DND-41 (cell line): Measurements from ENCODE around the gene LTA4H.

Experiments
- ATAC-seq: fragments of 200-7000 bp; cut with Tn5 transposase; 3 replicates; pipeline ENCODE4 v1.9.1; 2021; ENCODE audit warnings: low read depth; ENCODE audit not compliant: insufficient read depth
- DNase-seq: peaks from one replicate; pipeline ENCODE4 v3.0.0-alpha.2; 2020
- H2AFZ ChIP-seq: 2 replicates; pipeline ENCODE4 v1.6.0; 2012; ENCODE audit warnings: low read depth, low read length
- H3K27ac ChIP-seq: 2 replicates; pipeline ENCODE4 v1.5.1; 2012; ENCODE audit warnings: low read length, inconsistent platforms
- H3K27me3 ChIP-seq: fragments of 200-600 bp; sonication (generic); 2 replicates; pipeline ENCODE4 v1.6.0; 2012; ENCODE audit warnings: low read length, mild to moderate bottlenecking, inconsistent platforms; ENCODE audit not compliant: insufficient read depth, poor library complexity
- H3K36me3 ChIP-seq: 2 replicates; pipeline ENCODE4 v1.5.1; 2012; ENCODE audit warnings: low read length, inconsistent platforms; ENCODE audit not compliant: insufficient read depth
- H3K4me1 ChIP-seq: 2 replicates; pipeline ENCODE4 v1.5.1; 2012; ENCODE audit warnings: mild to moderate bottlenecking, low read length; ENCODE audit not compliant: insufficient read depth
- H3K4me2 ChIP-seq: 2 replicates; pipeline ENCODE4 v1.6.0; 2012; ENCODE audit warnings: mild to moderate bottlenecking, moderate library complexity, low read length, inconsistent platforms; ENCODE audit not compliant: insufficient read depth
- H3K4me3 ChIP-seq, 2 experiments: fragments of 200-600 bp in 1 of 2; shearing (Covaris generic) in 1 of 2; 2 replicates each; pipeline ENCODE4 v1.5.1; 2012 to 2016; ENCODE audit warnings: inconsistent platforms in 2 of 2, low read length in 2 of 2, mild to moderate bottlenecking in 2 of 2, low read depth in 1 of 2, moderate library complexity in 1 of 2
- H3K79me2 ChIP-seq: 2 replicates; pipeline ENCODE4 v1.6.0; 2012; ENCODE audit warnings: low read length, inconsistent platforms; ENCODE audit not compliant: insufficient read depth
- H3K9ac ChIP-seq: 2 replicates; pipeline ENCODE4 v1.6.0; 2012; ENCODE audit warnings: low read depth, mild to moderate bottlenecking, inconsistent platforms, low read length, moderate library complexity
- H3K9me3 ChIP-seq: 2 replicates; pipeline ENCODE4 v1.5.1; 2012; ENCODE audit warnings: low read length, moderate library complexity, mild to moderate bottlenecking, inconsistent platforms; ENCODE audit not compliant: insufficient read depth, severe bottlenecking
- H4K20me1 ChIP-seq: 2 replicates; pipeline ENCODE4 v1.6.0; 2012; ENCODE audit warnings: low read length; ENCODE audit not compliant: insufficient read depth
- CTCF ChIP-seq: IDR thresholded peaks from 2 replicates; pipeline ENCODE4 v1.5.1; 2012; ENCODE audit warnings: borderline replicate concordance, low read length, moderate library complexity, mild to moderate bottlenecking; ENCODE audit not compliant: poor library complexity, severe bottlenecking; ENCODE audit errors: extremely low read depth
- EZH2 ChIP-seq: IDR thresholded peaks from 3 replicates; pipeline ENCODE4 v1.6.1; 2012; ENCODE audit warnings: borderline replicate concordance, low read depth, mild to moderate bottlenecking, moderate library complexity, low read length, inconsistent platforms; ENCODE audit not compliant: severe bottlenecking

The LTA4H gene

GRCh38 chr12:96056646-96057455, 21.5 kb upstream of the LTA4H start:
- H3K4me1 ChIP-seq, result no peaks in the 10 kb centered on the region
- no peak for TF ChIP-seq CTCF
- TF ChIP-seq EZH2, result no peak
- H3K9ac ChIP-seq, result no peak overlapping the region
- H3K36me3 ChIP-seq, result no peaks in the 10 kb centered on the region
- H3K9me3 ChIP-seq, result no peaks in the 10 kb centered on the region
- H3K27ac ChIP-seq, result no peak overlapping the region
- no peaks in the 10 kb centered on the region for H3K79me2 ChIP-seq
- no peak overlapping the region for H3K4me3 ChIP-seq
- H3K4me2 ChIP-seq, result no peak overlapping the region
- no peak overlapping the region for H2AFZ ChIP-seq
- no peaks in the 10 kb centered on the region for H4K20me1 ChIP-seq
- ATAC-seq (no peak), DNase-seq (no peak)
- H3K27me3 ChIP-seq, result no peaks in the 10 kb centered on the region

- no peak for DNase-seq
Observed at GRCh38 chr12:96054244-96054610, 18.8 kb upstream of the LTA4H start.

GRCh38 chr12:96053476-96054243, 18.3 kb upstream of the LTA4H start:
- no peak overlapping the region for H3K4me3 ChIP-seq
- H3K36me3 ChIP-seq, result no peaks in the 10 kb centered on the region
- H4K20me1 ChIP-seq, result no peaks in the 10 kb centered on the region
- H3K27ac ChIP-seq, result no peak overlapping the region
- H3K9me3 ChIP-seq, result no peaks in the 10 kb centered on the region
- TF ChIP-seq CTCF (no peak), EZH2 (no peak)
- H3K27me3 ChIP-seq, result no peaks in the 10 kb centered on the region
- no peak for DNase-seq
- H3K9ac ChIP-seq, result no peak overlapping the region
- H3K4me2 ChIP-seq, result no peak overlapping the region
- no peak overlapping the region for H2AFZ ChIP-seq
- H3K79me2 ChIP-seq, result no peaks in the 10 kb centered on the region
- no peak for ATAC-seq
- H3K4me1 ChIP-seq, result no peaks in the 10 kb centered on the region

More at GRCh38 chr12:96054244-96054610, 18.8 kb upstream of the LTA4H start:
- Histone ChIP-seq H3K9me3 (no peaks in the 10 kb centered on the region), H3K4me1 (no peaks in the 10 kb centered on the region), H3K79me2 (no peaks in the 10 kb centered on the region), H3K36me3 (no peaks in the 10 kb centered on the region), H3K27me3 (no peaks in the 10 kb centered on the region), H3K4me3 (no peak overlapping the region), H4K20me1 (no peaks in the 10 kb centered on the region), H3K9ac (no peak overlapping the region), H3K4me2 (no peak overlapping the region), H3K27ac (no peak overlapping the region), H2AFZ (no peak overlapping the region)
- no peak for ATAC-seq
- TF ChIP-seq CTCF (no peak), EZH2 (no peak)
